Right kidney (tissue), 1 donor: Measurements from ENCODE around the gene ZNF580.

ENCODE experiments used
- DNase-seq: peaks from one replicate; pipeline ENCODE4 v3.0.0-alpha.2; 2016

The ZNF580 gene

DNA sequence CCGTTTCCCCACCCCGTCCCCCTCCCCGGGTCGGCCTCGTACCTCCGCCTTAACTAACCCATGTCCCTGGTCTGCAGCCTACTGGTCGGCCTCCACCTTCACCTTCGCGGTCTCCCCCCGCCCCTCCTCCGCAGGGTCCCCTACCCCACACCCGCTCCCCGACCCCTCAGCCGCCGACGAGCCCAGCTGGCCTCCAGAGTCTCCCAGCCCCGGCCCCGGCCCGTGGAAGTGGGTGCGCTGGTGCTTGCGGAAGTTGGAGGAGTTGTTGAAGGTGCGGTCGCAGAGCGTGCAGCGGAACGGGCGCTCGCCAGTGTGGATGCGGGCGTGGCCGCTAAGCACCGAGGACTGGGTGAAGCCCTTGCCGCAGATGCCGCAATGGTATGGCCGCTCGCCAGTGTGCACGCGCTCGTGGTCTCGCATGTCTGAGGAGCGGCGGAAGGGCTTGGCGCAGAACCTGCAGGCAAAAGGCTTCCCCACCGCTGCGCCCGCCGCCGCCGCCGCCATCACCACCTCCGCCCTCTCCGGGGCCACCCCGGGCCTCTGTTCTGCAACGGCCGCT, 19.1 kb upstream of the ZNF580 start:
- no peak for DNase-seq

DNA sequence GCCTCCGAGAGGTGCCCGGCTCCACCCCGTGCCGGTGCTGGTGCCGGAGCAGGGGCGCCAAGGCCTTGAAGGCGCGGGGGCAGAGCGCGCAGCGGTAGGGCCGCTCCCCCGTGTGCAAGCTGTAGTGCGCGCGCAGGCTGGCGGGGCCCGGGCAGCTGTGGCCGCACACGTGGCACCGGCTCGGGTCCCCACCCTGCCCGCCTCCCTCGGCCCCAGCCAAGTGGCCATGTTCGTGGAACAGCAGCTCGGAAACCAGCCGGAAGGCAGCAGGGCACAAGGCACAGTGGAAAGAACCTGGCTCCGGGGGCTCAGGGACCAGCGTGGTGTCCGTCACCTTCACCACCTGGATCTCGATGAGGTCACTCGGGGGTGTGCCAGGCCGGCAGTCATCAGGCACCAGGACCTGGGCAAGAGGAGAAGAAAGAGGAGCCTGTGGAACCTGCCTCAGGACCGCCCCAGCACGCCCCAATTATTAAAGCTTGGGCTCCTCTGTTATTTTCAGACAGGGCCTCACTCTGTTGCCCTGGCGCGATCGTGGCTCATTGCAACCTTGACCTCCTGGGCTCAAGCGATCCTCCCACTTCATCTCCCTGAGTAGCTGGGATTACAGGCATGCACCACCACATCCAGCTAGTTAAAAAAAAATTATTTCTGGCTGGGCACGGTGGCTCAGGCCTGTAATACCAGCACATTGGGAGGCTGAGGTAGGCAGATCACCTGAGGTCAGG, 18.4 kb upstream of the ZNF580 start:
- DNase-seq: no peak

DNA sequence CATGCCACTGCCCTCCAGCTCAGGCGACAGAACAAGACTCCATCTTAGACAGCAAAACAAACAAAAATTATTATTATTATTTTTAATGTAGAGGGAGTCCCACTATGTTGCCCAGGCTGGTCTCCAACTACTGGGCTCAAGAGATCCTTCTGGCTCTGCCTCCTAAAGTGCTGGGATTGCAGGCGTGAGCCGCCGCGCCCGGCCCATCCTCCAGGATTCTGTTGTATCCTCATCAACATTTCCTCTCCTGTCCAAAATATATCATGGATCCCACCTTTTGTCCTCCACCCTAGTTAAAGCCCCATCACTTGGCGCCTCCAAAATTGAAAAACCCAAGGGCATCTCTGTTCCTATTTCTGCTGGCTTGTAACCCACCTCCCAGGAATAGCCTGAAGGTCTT, 17.7 kb upstream of the ZNF580 start:
- DNase-seq: no peak

DNA sequence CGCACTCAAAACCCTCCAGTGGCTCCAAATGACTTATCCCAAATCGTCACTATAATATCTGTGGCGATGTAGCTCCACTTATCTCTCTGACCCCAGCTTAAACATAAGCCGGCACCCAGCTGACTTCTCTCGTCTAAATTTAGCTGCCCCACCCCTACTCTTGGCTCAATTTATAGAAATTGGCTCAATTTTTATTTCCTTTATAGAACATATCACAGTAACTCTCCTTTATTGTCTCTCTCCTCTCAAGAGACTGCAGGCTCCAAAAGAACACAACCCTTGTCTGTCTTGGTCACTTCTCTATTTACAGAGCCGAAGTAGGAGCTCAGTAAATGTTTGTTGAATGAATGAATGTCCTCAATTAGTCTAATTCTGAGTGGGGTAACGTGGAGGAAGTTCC, 17.2 kb upstream of the ZNF580 start:
- no peak for DNase-seq

DNA sequence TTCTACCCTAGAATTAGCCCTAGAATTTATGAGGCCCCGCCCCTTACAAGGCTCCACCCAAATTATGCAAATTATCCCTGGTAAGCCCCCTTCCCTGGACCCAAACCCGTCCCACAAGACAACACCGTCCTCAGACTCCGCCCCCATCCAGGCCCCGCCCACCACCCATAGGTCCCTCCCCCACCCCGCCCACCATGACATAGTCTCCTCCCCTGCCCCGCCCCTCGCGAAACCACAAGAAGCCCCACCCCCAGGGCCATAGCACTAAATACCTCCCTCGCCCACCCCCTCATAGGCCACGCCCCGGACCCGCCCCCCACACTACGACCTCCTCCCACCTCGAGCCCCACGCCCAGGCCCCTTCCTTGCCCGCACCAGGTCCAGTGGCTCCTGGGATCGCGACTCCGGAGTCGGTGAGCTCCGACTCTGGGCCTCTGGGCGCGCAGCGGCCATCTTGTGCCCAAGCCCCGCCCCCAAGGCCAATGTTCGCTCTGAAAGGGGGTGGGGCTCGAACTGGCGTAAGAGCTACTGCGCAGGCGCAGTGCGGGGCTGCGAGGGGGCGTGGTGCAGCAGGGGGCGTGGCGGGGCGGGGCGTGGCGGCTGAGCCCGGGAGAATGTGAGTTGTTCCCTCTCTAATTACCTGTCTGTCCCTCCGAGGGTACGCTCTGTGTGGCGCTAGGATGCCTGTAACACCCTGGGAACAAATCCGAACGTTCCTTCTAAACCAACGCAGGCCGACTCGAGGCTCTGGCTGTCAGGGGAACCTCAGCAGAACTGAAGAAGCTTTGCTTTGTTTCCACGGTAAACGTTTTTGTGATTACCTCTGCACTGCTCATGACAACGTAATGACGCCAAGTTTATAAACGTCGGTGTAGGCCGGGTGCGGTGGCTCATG, 16.4 kb upstream of the ZNF580 start, which contains the start of gene ZNF784:
ZNF784 (minus strand) TSS at position 458 of the 895 bp plus-strand sequence; CDS start at position 453, 5 bp downstream.
- peak; percentile 84 for DNase-seq

DNA sequence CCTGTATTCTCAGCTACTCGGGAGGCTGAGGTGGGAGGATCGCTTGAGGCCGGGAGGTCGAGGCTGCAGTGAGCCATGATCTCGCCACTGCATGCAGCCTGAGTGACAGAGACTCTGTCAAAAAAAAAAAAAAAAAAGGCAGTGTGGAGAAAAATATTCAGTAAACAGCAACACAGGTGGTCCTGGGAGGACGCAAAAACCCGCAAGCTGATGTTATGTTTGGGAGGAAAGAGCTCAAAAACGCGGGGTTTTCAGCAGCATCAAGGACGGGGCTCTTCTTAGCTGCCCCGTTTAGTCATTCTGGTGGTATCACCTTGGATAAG, 15.8 kb upstream of the ZNF580 start:
- DNase-seq: no peak

DNA sequence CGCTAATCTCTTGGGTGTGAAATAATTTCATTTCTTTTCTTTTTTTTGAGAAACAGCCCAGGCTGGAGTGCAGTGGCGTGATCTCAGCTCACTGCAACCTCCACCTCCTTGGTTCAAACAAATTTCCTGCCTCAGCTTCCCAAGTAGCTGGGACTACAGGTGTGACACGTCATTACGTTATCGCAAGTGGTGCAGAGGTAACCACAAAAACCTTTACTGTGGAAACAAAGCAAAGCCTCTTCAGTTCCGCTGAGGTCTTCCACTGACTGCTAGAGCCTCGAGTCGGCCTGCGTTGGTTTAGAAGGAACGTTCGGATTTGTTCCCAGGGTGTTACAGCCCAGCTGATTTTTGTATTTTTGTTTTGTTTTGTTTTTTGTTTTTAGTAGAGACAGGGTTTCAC, 14.5 kb upstream of the ZNF580 start:
- DNase-seq: no peak

DNA sequence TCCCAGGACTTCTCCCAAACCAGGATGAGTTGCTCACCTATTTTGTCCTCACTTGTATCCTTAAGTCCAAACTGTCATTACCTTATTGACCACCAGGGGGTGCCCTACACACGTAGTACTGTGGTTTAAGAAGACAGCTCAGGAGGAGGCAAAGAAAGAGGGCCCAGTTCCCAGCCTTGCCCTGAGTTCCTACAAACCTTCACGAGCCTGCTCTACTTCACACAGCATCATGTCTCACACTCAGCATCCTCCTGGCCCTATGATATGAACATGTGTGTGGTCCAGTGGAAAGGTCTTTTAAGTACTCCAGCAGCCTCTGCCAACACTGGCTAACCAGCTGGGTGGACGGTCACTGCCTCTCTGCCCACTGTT, 8.4 kb upstream of the ZNF580 start:
- DNase-seq: peak; percentile 74

DNA sequence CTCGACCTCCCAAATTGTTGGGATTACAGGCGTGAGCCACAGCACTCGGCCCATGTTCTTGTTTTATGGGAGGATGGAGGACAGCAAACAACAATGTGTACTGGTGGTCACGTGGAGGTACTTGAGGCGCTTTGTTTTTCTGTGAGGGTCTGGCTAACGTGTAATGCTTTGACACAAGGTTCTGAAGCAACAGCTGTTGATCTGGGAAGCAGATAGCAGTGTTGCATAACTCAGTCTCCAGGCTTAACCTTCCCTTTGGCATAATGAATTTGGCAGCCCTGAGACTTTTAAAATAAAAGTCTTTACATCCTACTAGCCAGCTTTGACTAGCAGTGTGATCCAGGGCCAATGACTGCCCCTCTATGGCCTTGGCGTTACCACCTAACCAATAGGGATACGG, 6.9 kb upstream of the ZNF580 start:
- no peak for DNase-seq

DNA sequence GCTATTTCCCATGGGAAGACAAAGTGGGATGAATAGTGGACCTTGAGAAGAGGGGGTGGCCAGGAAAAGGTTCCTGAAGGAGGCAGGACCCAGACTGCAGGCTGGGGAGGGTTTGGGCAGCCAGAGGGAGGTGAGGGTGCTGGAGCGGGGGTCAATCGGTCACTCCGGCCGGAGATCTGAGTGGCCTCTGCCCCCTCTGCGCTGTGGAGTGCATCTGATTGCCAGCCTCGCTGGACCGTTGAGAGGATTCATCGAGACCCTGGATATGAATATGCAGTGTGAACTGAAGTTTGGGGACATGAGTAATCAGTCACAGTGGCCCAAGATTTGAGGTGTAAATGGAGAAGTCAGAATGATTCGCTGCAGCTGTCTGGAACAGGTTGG, 5.5 kb upstream of the ZNF580 start:
- no peak for DNase-seq

DNA sequence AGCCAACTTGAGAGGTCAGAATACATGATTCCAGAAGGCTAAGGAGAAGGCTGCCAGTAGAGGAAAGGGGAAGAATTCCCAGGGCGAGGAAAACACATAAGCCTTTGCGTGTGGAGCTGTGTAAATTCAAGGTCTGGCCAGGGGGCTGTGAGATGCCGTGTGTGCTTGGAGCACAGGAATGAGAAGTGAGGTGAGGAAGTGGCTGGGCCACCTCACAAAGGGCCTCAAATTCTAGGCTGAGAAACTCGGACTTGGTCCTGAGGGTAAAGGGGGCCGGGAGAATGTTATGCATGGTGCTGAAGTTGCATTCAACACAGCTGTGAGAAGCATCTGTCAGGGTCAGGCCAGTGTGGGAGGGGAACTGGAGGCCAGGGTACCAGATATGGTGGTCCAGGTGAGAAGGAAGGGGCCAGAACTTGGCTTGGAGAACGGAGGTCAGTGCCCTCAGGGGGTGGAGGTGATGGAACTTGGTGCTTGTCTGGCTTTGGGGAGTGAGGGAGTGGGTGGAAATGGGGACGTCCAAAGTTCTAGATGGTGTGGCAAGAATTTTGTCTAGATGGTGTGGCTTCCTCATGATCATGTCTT, 4.9 kb upstream of the ZNF580 start:
- no peak for DNase-seq

DNA sequence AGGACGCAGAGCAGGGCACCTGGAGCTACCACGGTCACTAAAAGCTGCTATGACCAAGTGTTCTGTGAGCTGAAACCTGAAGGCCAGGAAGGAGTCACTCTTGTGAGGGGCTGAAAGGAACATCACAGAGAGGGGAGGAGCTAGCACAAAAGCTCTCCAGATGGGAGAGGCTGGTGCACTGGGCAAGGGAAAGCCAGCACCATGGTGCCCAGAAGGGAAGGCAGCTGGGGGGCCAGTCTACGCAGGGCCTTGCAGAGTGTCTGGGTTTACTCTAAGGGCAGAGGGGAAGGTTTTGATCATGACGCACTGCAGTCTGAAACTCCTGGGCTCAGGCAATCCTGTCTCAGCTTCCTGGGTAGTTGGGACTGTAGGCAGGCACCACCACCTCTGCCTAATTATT, 4.1 kb upstream of the ZNF580 start:
- no peak for DNase-seq

DNA sequence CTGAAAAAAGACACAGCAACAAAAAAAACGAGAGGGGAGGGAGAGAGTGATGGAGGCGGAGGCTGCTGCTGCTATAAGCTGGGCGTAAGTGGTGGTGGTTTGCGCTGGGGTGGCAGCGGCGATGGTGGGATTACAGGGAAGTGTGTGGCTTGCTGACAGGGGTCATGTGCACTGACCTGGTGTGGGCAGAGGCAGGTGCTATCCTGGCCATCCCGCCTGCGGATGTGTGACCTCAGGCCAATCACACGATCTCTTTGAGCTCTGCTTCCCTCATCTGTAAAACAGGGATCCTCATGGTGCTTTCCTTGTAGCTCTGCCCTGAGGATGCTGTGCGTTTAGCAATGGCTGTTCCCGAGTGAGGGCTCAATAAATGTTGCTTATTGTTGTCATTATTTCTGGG, 3.3 kb upstream of the ZNF580 start:
- DNase-seq: no peak

DNA sequence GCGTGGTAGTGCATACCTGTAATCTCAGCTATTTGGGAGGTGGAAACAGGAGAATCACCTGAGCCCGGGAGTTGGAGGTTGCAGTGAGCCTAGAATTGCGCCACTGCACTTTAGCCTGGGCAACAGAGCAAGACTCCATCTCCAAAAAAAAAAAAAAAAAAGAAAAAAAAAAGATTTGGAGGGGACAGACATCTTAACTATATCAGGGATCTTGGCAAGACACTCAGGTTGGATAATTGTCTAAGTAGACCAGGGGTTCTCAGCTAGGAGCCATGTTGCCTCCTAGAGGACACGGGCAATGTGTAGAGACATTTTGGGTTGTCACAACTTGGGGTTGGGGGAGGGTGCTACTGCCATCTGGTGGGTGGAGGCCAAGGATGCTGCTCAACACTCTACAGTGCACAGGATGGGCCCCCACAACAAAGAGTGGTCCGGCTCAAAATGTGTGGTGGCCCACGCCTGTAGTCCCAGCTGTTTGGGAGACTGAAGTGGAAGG, 1.9 kb upstream of the ZNF580 start:
- no peak for DNase-seq

DNA sequence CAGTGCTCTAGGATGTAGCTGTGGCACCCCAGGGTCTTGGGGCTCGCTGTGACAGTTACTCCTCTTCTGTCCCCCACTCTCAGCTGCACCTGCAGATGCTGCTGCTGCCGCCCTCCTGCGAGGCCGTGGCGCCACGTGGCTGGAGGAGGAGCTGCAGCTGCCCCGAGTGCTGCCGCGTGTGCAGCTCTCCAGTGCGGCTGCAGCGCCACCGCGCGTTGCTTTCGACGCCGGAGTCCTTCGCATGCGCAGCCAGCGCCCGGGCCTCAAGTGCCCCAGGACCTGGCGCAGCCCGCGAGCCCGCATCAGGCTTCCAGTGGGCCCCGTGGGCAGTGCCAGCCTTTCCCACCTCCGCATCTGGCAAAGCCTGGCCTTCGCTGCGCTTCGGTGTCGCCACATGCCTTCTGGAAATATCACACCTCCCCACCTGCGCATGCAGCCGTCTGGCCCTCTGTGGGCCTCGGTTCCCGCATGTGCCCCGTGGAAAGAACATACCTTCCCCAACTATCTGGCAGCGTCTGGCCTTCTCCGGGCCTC, 692 bp upstream of the ZNF580 start:
- peak; percentile 85 for DNase-seq

DNA sequence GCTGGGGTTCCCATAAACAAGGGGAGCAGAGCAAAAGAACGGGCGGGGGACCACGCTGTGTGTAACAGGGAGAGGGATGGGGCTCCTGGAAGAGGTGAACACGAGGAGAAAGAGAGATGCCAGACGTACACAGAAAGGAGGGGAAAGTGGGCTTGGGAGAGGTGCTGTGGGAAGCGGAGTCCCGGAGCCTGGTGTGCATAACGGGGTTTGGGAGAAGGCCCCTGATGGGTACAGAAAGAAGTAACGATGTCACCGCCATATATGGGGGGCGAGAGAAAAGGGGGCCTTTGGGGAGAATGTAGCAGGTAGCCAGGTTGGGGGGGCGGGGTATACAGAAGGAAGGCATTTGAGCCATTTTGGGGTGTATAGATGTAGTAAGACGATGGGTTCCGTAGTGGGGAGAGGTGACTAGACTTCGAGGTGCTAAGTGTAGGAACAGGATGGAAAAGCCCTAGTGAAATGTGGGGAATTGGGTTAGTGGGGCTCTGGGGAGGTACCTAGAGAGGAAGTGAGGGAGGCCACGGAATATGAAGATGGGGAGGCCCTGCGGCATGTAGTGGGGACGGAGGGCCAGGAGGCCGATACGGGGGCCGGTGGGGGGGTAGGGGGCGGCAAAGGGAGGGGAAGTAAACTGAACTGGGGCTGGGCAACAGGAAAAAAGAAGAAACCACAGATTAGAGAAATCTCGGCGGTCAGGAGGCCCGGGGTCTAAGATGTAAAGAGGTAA, 787 bp downstream of the ZNF580 start:
- DNase-seq: peak; percentile 60

DNA sequence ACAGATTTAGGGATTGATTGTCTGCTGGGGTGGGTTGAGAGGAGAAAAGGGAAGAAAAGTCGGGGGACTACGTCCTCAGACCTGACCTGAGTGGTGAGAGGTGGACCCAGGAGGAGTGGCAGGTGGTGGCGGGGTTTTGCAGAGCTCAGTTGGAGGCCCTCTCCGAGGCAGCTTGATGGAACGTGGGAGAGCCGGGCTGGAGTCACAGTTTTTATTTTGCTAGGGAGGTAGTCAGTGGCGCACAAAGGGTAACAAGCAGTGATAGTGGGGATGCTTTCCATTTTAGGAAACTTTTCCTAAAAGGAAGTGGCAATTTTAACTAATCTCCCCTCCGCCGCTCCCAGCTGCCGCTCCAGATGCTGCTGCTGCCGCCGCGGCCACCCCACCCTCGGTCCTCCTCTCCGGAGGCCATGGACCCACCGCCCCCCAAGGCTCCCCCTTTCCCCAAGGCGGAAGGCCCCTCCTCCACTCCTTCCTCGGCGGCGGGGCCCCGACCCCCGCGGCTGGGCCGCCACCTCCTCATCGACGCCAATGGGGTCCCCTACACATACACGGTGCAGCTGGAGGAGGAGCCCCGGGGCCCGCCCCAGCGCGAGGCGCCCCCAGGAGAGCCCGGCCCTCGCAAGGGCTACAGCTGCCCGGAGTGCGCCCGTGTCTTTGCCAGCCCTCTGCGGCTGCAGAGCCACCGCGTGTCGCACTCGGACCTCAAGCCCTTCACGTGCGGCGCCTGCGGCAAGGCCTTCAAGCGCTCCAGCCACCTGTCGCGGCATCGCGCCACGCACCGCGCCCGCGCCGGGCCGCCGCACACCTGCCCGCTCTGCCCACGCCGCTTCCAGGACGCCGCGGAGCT, 1.6 kb downstream of the ZNF580 start:
- DNase-seq: peak; percentile 68

DNA sequence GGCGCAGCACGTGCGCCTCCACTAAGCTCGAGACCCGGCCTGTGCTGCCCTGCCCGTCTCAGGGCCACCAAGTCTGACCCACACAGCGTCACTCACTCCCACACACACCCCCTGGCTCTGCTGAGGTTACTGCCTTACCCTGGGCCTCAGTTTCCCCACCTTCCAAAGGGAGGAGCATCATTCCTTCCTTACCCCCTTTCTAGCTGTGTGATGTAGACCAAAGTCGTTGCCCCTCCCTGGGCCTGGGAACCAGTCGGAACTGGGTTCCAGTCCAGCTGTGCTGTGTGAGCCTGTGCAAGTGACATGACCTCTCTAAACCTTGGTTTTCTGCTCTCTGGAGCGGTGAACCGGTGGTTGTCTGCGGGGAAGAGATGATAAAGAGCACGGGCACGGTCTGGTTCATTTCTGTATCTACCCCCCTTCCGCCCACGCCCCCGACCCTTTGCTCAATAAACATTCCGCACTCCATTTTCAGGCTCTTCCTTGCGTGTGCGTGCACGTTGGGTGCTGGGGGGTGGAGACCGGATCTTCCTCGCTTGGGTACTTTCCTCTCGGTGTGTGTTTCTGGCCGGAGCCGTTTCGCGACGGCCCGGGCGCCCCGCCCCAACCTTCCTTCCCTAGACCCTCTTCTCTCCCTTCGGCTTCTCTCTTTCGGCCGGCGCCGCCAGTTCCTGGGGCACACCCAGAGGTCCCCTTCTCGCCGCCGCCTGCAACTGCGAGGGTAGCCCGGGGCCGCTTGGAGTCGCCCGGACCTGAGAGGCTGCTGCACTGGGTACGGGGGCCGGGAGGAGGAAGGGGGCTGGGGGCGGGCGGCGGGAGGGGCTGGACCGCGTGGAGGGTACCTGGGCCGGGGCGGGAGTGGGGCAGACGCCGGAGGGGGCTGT, 2.4 kb downstream of the ZNF580 start, which contains the start of gene ZNF581:
ZNF581 (plus strand) TSS at position 647 of the 884 bp plus-strand sequence. CDS start 923 bp downstream, outside the sequence.
- peak; percentile 87 for DNase-seq

DNA sequence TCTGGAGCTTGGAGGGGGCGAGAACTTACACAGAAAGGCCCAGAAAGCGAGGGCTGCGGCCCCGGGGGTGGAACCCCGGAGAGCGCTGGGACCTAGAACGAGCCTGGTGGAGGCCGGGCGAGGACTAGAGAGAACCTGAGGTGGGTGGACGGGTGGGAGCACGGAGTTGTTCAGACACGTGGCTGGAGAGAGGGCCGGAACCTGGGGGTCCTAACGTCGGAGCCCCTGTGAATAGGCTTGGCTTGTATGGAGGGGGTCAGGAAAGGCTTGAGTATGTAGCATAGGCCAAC, 3.0 kb downstream of the ZNF580 start:
- DNase-seq: no peak

DNA sequence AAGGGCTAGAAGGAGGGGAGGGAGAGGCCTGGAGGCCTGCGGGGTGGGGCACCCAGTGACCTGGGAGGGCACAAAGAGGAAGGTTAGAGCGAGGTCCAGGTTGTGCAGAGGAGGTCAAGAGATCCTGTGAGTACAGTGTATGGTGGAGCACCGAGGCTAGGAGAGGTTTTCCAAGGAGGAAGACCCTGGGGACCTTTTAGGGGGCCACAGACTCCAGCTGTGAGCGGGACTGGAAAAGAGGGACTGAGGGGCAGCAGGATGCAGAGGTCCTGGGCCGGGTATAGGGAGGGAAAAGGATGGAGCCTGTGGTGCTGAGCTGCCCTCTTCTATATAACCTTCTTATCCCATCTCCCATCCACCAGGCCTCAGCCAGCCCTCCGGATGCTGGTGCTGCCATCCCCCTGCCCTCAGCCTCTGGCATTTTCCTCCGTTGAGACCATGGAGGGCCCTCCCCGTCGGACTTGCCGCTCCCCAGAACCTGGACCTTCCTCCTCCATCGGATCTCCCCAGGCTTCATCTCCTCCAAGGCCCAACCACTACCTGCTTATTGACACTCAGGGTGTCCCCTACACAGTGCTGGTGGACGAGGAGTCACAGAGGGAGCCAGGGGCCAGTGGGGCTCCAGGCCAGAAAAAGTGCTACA, 3.5 kb downstream of the ZNF580 start:
- DNase-seq: no peak
